Amniotic stem cell (primary cell): ENCODE data around the gene TSPY2.
"Not testable (repeated sequence)": the region's sequence is repeated elsewhere in the genome, so short reads cannot be mapped to it uniquely, and the experiment has no call there.

Experiments used
- DNase-seq: peaks from one replicate; lab custom pipeline; 2025; lab: John Stamatoyannopoulos, UW

Gene TSPY2

GRCh38 chrY:6245923-6246322, at the start of gene TSPY2:
TSPY2 (plus strand) TSS chrY:6246223; CDS start chrY:6246269, 46 bp downstream.
- not testable (repeated sequence) for DNase-seq

- DNase-seq = not testable (repeated sequence)
These were observed 36.5 kb upstream of the TSPY2 start for GRCh38 chrY:6209565-6209964.

- DNase-seq = not testable (repeated sequence)
These were observed 29.0 kb upstream of the TSPY2 start for GRCh38 chrY:6217045-6217444.

GRCh38 chrY:6269839-6270238, 23.8 kb downstream of the TSPY2 start:
- DNase-seq = not testable (repeated sequence)
